ENCODE results near the gene CYP2A6.
"Not testable (repeated sequence)": the region's sequence is repeated elsewhere in the genome, so short reads cannot be mapped to it uniquely, and the experiment has no call there.

Gene CYP2A6, protein sequence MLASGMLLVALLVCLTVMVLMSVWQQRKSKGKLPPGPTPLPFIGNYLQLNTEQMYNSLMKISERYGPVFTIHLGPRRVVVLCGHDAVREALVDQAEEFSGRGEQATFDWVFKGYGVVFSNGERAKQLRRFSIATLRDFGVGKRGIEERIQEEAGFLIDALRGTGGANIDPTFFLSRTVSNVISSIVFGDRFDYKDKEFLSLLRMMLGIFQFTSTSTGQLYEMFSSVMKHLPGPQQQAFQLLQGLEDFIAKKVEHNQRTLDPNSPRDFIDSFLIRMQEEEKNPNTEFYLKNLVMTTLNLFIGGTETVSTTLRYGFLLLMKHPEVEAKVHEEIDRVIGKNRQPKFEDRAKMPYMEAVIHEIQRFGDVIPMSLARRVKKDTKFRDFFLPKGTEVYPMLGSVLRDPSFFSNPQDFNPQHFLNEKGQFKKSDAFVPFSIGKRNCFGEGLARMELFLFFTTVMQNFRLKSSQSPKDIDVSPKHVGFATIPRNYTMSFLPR

GRCh38 chr19:40850277-40850676 is at the start of gene CYP2A6:
CYP2A6 (minus strand) TSS chr19:40850447; CDS start chr19:40850426, 21 bp downstream.
- not testable (repeated sequence) for DNase-seq

DNA sequence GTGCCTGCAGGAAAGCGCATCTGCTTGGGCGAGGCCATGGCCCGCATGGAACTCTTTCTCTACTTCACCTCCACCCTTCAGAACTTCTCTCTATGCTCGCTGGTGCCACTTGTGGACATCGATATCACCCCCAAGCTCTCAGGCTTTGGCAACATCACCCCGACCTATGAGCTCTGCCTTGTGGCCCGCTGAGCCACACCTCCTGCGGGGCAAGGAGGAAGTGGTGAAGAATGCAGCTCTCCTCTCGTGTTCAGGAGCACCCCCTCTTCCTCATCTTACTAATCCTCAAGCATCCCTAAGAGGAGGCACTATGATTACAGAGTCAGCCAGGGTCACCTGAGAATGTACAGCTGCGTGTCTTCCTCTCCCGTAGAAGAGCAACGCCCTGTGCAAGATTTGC is 49.7 kb upstream of the CYP2A6 start:
- peak; percentile 33 for DNase-seq

GRCh38 chr19:40896843-40897789 is 46.9 kb upstream of the CYP2A6 start:
- not testable (repeated sequence) for DNase-seq

- DNase-seq: no peak
Measured at GRCh38 chr19:40896418-40896796, 46.2 kb upstream of the CYP2A6 start.

DNA sequence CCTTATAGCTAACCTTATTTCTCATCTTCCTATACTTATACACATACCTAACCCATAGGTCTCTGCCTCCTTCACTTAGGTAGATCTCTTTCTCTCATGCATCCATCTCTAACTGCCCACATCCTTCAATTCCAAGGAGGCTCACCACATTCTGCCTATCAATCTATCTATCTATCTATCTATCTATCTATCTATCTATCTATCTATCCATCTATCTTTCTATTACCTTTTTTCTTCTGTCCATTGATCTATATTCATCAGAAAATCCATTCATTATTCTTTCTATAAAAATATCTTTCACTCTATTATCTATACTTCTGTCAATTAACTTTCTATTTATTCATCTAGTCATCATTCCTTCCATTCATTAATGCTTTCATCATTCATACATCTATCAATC is 42.9 kb upstream of the CYP2A6 start:
- DNase-seq: no peak

GRCh38 chr19:40889366-40889765 is 39.1 kb upstream of the CYP2A6 start:
- DNase-seq: no peak

- no peak for DNase-seq
Measured at GRCh38 chr19:40888191-40888590, 37.9 kb upstream of the CYP2A6 start.

DNA sequence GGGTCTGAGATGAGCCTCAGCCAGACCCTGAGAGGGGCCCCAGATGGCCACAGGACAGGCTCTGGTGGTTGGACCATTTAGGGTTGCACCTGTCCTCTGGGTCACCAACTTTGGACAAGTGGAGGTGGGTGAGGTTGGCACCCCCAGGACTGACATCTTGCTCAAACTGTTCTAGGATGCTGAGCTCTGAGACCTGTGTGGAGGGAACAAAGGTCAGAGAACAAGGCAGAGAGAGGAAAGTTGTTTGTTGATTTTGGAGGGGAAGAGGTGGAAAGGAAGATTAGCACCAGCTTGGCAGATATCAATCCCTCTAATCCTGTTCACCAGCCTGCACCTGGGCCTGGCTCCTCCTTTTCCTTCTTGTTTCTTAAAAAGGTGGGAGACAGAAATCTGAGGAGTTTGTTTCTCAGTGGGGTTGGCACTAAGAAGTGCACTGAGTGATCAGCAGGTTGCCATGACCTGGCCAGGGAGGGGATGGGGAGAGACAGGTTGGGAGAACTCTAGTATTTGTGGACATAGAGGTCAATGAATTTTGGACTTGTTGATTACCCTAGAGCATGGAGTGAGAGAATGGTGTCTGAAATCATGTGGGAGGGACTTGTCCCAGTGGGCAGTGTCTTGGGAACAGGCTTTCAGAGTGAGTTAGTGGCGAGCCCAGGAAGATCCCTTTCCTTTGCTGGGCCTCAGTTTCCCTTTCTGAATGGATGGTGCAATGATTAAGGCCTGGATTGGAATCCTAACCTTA is 34.1 kb upstream of the CYP2A6 start:
- not testable (repeated sequence) for DNase-seq

DNA sequence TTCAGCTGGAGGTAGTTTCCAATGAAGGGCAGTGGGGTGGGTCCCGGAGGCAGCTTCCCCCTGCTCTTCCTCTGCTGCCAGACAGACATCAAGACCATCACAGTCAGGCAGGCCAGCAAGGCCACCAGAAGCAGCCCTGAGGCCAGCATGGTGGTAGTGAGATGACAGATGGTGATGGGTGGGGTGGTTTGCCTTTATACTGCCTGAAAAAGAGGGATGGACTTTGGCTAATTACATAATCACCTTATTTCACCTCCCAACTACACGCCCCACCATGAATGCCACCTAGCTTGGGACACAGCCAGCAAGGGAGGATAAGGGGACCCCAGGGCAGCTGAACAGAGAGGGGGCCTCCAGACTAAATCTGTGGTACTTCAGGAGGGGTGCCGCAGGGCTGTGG is 31.8 kb upstream of the CYP2A6 start, which contains the start of gene CYP2A7:
Gene CYP2A7 (minus strand): TSS at position 170 of the 400 bp plus-strand sequence. CDS start 21 bp downstream, at position 149.
- DNase-seq: not testable (repeated sequence)

GRCh38 chr19:40879349-40879748 is 29.1 kb upstream of the CYP2A6 start:
- not testable (repeated sequence) for DNase-seq

DNA sequence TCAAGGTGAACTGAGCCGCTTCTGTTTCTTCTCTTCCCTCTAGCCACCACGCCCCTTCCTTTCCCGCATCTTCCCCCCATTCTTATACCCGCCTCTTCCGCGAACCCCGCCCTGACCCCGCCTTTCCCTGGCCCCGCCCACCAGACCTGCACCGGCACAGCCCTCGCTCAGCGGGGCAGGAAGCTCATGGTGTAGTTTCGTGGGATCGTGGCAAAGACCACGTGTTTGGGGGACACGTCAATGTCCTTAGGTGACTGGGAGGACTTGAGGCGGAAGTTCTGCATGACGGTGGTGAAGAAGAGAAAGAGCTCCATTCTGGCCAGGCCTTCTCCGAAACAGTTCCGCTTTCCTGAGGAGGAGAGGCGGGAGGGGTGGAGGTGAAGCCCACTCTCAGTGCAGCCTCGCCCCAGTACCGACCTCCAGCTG is 25.3 kb upstream of the CYP2A6 start:
- peak; percentile 87 for DNase-seq

DNA sequence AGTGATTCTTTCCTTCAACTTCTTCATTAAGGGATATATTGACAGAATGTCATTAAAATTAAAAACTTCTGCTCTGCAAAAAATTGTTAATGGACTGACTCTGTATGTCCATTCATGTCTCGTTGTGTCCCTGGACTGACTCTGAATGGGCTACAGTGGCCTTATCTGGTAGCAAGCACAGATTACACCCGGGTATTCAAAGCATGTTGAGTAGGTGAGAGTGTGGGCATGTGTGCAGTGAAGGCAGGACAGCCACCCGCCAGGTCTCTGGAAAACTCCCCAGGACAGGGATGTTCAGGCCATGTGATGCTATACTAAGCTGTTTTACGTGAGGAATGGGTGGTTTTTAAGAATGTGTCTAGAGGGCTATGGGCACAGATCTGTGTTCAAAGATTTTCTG is 24.6 kb upstream of the CYP2A6 start:
- not testable (repeated sequence) for DNase-seq

GRCh38 chr19:40873873-40874272 is 23.6 kb upstream of the CYP2A6 start:
- not testable (repeated sequence) for DNase-seq

DNA sequence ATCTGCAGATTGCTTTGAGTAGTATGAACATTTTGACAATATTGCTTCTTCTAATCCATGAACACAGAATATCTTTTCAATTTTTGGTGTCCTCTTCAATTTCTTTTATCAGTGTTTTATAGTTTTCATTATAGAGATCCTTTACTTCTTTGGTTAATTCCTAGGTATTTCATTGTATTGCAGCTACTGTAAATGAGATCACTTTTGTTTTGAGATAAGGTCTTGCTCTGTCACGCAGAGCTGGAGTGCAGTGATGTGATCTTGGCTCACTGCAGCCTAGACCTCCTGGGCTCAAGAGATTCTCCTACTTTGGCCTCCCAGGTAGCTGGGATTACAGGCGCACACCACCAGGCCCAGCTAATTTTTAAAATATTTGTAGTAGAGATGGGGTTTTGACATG is 22.0 kb upstream of the CYP2A6 start:
- no peak for DNase-seq

DNA sequence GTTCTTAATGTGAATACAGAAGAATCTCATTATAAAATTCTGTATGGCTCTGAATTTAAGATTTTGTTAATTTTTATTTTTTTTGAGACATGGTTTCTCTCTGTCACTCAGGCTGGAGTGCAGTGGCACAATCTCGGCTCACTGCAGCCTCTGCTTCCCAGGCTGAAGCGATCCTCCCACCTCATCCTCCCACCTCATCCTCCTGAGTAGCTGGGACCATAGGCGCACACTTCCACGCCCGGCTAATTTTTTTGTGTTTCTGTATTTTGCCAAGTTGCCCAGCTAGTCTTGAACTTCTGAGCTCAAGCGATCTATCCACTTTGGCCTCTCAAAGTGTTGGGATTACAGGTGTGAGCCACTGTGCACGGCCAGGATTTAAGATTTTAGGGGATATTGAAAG is 17.5 kb upstream of the CYP2A6 start:
- DNase-seq: no peak

GRCh38 chr19:40864739-40865496 is 14.7 kb upstream of the CYP2A6 start:
- not testable (repeated sequence) for DNase-seq

GRCh38 chr19:40862785-40863184 is 12.5 kb upstream of the CYP2A6 start:
- no peak for DNase-seq

GRCh38 chr19:40862333-40862732 is 12.1 kb upstream of the CYP2A6 start:
- no peak for DNase-seq

DNA sequence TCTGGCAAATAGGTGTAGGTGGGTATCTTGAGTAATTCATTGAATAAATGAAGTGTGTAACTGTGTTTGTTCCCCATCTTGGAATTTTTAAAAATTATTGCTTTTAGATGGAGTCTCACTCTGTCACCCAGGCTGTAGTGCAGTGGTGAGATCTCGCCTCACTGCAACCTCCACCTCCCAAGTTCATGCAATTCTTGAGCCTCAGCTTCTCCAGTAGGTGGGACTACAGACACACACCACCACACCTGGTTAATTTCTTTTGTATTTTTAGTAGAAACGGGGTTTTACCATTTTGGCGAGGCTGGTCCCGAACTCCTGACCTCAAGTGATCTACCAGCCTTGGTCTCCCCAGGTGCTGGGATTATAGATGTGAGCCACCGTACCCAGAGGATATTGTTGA is 7.9 kb upstream of the CYP2A6 start:
- DNase-seq: no peak

- DNase-seq: not testable (repeated sequence)
Measured at GRCh38 chr19:40852467-40853152, 2.4 kb upstream of the CYP2A6 start.

- not testable (repeated sequence) for DNase-seq
Measured at GRCh38 chr19:40846722-40847121, 3.5 kb downstream of the CYP2A6 start.

Measured in stimulated activated CD4-positive, alpha-beta T cell treated with anti-CD3 and anti-CD28 coated beads, Interleukin-1b, Interleukin-23, amount 100 ng/mL, for 48 hours (primary cell).